Stimulated activated effector memory CD8-positive, alpha-beta T cell treated with anti-CD3 and anti-CD28 coated beads, Interleukin-12 subunit alpha, Interleukin-12 subunit beta, amount 100 ng/mL, for 72 hours (primary cell): ENCODE measurements around the gene TSPAN33.

Source experiments
- ATAC-seq: fragments of 150-1000 bp; cut with Tn5 transposase; 2 replicates; pipeline ENCODE4 v1.10.0; 2021
- DNase-seq, 2 donors: peaks; one replicate each; pipeline ENCODE4 v3.0.0; 2021 to 2022; ENCODE audit warnings: low spot score in 2 of 2
- H3K27ac Mint-ChIP-seq: one replicate; pipeline ENCODE4 v1.8.0; 2022; ENCODE audit warnings: mild to moderate bottlenecking, mixed read lengths
- H3K36me3 Mint-ChIP-seq: one replicate; pipeline ENCODE4 v1.8.0; 2022; ENCODE audit warnings: mild to moderate bottlenecking, mixed read lengths
- H3K4me1 Mint-ChIP-seq: one replicate; pipeline ENCODE4 v1.8.0; 2022; ENCODE audit warnings: mixed read lengths
- H3K4me3 Mint-ChIP-seq: one replicate; pipeline ENCODE4 v1.8.0; 2022; ENCODE audit warnings: mild to moderate bottlenecking, mixed read lengths
- H3K9me3 Mint-ChIP-seq: one replicate; pipeline ENCODE4 v1.8.0; 2022; ENCODE audit warnings: mixed read lengths

Gene TSPAN33

GRCh38 chr7:129122751-129123509, 21.6 kb upstream of the TSPAN33 start:
- ATAC-seq (peak; percentile 87), DNase-seq (peak; percentile 9 to 69)
- Mint-ChIP-seq H3K9me3 (peaks cover 8% of the 10 kb centered on the region), H3K27ac (peak overlapping the region; percentile 87), H3K36me3 (no peaks in the 10 kb centered on the region), H3K4me1 (peaks cover 35% of the 10 kb centered on the region), H3K4me3 (peak overlapping the region; percentile 49)

GRCh38 chr7:129123510-129123857, 21.0 kb upstream of the TSPAN33 start:
- DNase-seq, result no peak
- no peak for ATAC-seq
- Mint-ChIP-seq H3K4me1 (peaks cover 35% of the 10 kb centered on the region), H3K9me3 (peaks cover 8% of the 10 kb centered on the region), H3K27ac (peak overlapping the region; percentile 87), H3K4me3 (peak overlapping the region; percentile 49), H3K36me3 (no peaks in the 10 kb centered on the region)

GRCh38 chr7:129126314-129126713, 18.2 kb upstream of the TSPAN33 start:
- no peak for DNase-seq
- H3K36me3 Mint-ChIP-seq, result no peaks in the 10 kb centered on the region

GRCh38 chr7:129127154-129127553, 17.4 kb upstream of the TSPAN33 start:
- no peaks in the 10 kb centered on the region for H3K36me3 Mint-ChIP-seq
- no peaks in the 10 kb centered on the region for H3K9me3 Mint-ChIP-seq
- DNase-seq (no peak), ATAC-seq (no peak)
- no peak overlapping the region for H3K27ac Mint-ChIP-seq
- H3K4me1 Mint-ChIP-seq, result peaks cover 21% of the 10 kb centered on the region
- no peak overlapping the region for H3K4me3 Mint-ChIP-seq

More at GRCh38 chr7:129126314-129126713, 18.2 kb upstream of the TSPAN33 start:
- no peak overlapping the region for H3K27ac Mint-ChIP-seq
- H3K4me1 Mint-ChIP-seq, result peaks cover 30% of the 10 kb centered on the region
- H3K9me3 Mint-ChIP-seq, result peaks cover 3% of the 10 kb centered on the region
- no peak overlapping the region for H3K4me3 Mint-ChIP-seq
- no peak for ATAC-seq

GRCh38 chr7:129127601-129128000, 16.9 kb upstream of the TSPAN33 start:
- peaks cover 17% of the 10 kb centered on the region for H3K4me1 Mint-ChIP-seq
- no peak overlapping the region for H3K27ac Mint-ChIP-seq
- no peaks in the 10 kb centered on the region for H3K9me3 Mint-ChIP-seq
- no peaks in the 10 kb centered on the region for H3K36me3 Mint-ChIP-seq
- H3K4me3 Mint-ChIP-seq, result no peak overlapping the region
- ATAC-seq (no peak), DNase-seq (no peak)

GRCh38 chr7:129134356-129134987, 10.0 kb upstream of the TSPAN33 start:
- Mint-ChIP-seq H3K27ac (peak overlapping the region; percentile 46), H3K4me3 (no peak overlapping the region), H3K4me1 (peaks cover 17% of the 10 kb centered on the region), H3K36me3 (no peaks in the 10 kb centered on the region), H3K9me3 (no peaks in the 10 kb centered on the region)
- DNase-seq, result no peak
- no peak for ATAC-seq

- no peak overlapping the region for H3K27ac Mint-ChIP-seq
Observed at GRCh38 chr7:129136887-129137642, 7.4 kb upstream of the TSPAN33 start.

GRCh38 chr7:129143724-129144094, 798 bp upstream of the TSPAN33 start:
- Mint-ChIP-seq H3K36me3 (no peaks in the 10 kb centered on the region), H3K4me1 (peaks cover 12% of the 10 kb centered on the region), H3K4me3 (peak overlapping the region; percentile 72), H3K27ac (no peak overlapping the region), H3K9me3 (no peaks in the 10 kb centered on the region)
- DNase-seq (no peak), ATAC-seq (no peak)

More at GRCh38 chr7:129136887-129137642, 7.4 kb upstream of the TSPAN33 start:
- DNase-seq, result no peak
- no peak for ATAC-seq
- Mint-ChIP-seq H3K4me3 (no peak overlapping the region), H3K4me1 (peaks cover 17% of the 10 kb centered on the region), H3K36me3 (no peaks in the 10 kb centered on the region), H3K9me3 (no peaks in the 10 kb centered on the region)

GRCh38 chr7:129144834-129145668, 544 bp downstream of the TSPAN33 start:
- ATAC-seq, result peak; percentile 67
- Mint-ChIP-seq H3K36me3 (no peaks in the 10 kb centered on the region), H3K9me3 (no peaks in the 10 kb centered on the region), H3K27ac (no peak overlapping the region), H3K4me1 (peaks cover 12% of the 10 kb centered on the region), H3K4me3 (peak overlapping the region; percentile 72)
- peak in 1 of 2 donors; percentile 57 for DNase-seq

GRCh38 chr7:129146237-129146979, 1.9 kb downstream of the TSPAN33 start:
- Mint-ChIP-seq H3K36me3 (no peaks in the 10 kb centered on the region), H3K9me3 (no peaks in the 10 kb centered on the region), H3K4me3 (peak overlapping the region; percentile 72), H3K27ac (no peak overlapping the region), H3K4me1 (peaks cover 12% of the 10 kb centered on the region)
- DNase-seq (no peak), ATAC-seq (peak; percentile 12)

- Mint-ChIP-seq H3K4me1 (peaks cover 12% of the 10 kb centered on the region), H3K9me3 (no peaks in the 10 kb centered on the region), H3K36me3 (no peaks in the 10 kb centered on the region), H3K4me3 (no peak overlapping the region), H3K27ac (no peak overlapping the region)
- ATAC-seq (no peak), DNase-seq (no peak)
Observed at GRCh38 chr7:129147731-129148130, 3.2 kb downstream of the TSPAN33 start.

GRCh38 chr7:129149511-129149910, 5.0 kb downstream of the TSPAN33 start:
- Mint-ChIP-seq H3K27ac (no peak overlapping the region), H3K4me1 (peaks cover 4% of the 10 kb centered on the region), H3K4me3 (no peak overlapping the region), H3K9me3 (no peaks in the 10 kb centered on the region), H3K36me3 (no peaks in the 10 kb centered on the region)
- no peak for DNase-seq
- ATAC-seq, result no peak

- no peak for DNase-seq
- H3K4me3 Mint-ChIP-seq, result no peak overlapping the region
- H3K9me3 Mint-ChIP-seq, result no peaks in the 10 kb centered on the region
- H3K27ac Mint-ChIP-seq, result no peak overlapping the region
- peaks cover 4% of the 10 kb centered on the region for H3K4me1 Mint-ChIP-seq
- no peak for ATAC-seq
- H3K36me3 Mint-ChIP-seq, result no peaks in the 10 kb centered on the region
Observed at GRCh38 chr7:129150199-129150996, 5.9 kb downstream of the TSPAN33 start.

GRCh38 chr7:129157651-129158050, 13.1 kb downstream of the TSPAN33 start:
- no peak for ATAC-seq
- Mint-ChIP-seq H3K9me3 (no peaks in the 10 kb centered on the region), H3K4me1 (no peaks in the 10 kb centered on the region), H3K36me3 (no peaks in the 10 kb centered on the region), H3K4me3 (no peak overlapping the region), H3K27ac (no peak overlapping the region)
- no peak for DNase-seq
